IMR-90 (cell line): ENCODE results near the gene OR7D4. TPM values are rescaled to one million over a fixed set of nuclear protein-coding genes. Genes with fewer than 3 reads are reported as not detected.

Source experiments
- polyA plus RNA-seq, 3 experiments: library from polyadenylated mRNA; depleted of rRNA; stranded (reverse); fragments of >200 nt; gene quantifications; 2 replicates each; pipeline ENCODE4 v1.2.3, GENCODE V29; 2012; ENCODE audit warnings: low replicate concordance in 1 of 3
- total RNA-seq: library from RNA; depleted of rRNA; stranded (reverse); fragments of >200 nt; gene quantifications from 2 replicates; pipeline ENCODE4 v1.2.3, GENCODE V29; 2012; rRNA removed

OR7D4 gene
- total and polyA plus RNA-seq, 2 of the 4 experiments (the other 2 are of a cell fraction) = not detected

Other genes with a start within 250 kb of the OR7D4 start
- gene MUC16, start 209.2 kb downstream of the OR7D4 start, total RNA-seq = not detected in 2 replicates
- not detected in 2 replicates for gene MUC16, start 209.2 kb downstream of the OR7D4 start, polyA plus RNA-seq (2012; rRNA removed)
- not detected in 2 replicates for gene OR1M1, start 132.5 kb downstream of the OR7D4 start, total RNA-seq
- not detected in 2 replicates for gene OR1M1, start 132.5 kb downstream of the OR7D4 start, polyA plus RNA-seq (2012; rRNA removed)
- gene OR7G2, start 112.1 kb downstream of the OR7D4 start, total RNA-seq = not detected in 2 replicates
- not detected in 2 replicates for gene OR7G2, start 112.1 kb downstream of the OR7D4 start, polyA plus RNA-seq (2012; rRNA removed)
- gene OR7G1, start 103.8 kb downstream of the OR7D4 start, total RNA-seq = not detected in 2 replicates
- not detected in 2 replicates for gene OR7G1, start 103.8 kb downstream of the OR7D4 start, polyA plus RNA-seq (2012; rRNA removed)
- gene OR7G3, start 92.6 kb downstream of the OR7D4 start, total RNA-seq = not detected in 2 replicates
- not detected in 2 replicates for gene OR7G3, start 92.6 kb downstream of the OR7D4 start, polyA plus RNA-seq (2012; rRNA removed)
- 16.4 and 17.6 TPM in 2 replicates for gene ZNF317, start 79.2 kb downstream of the OR7D4 start, total RNA-seq
- gene ZNF317, start 79.2 kb downstream of the OR7D4 start, polyA plus RNA-seq (2012; rRNA removed) = 12.3 and 13.0 TPM in 2 replicates
- gene OR7D2, start 40.6 kb downstream of the OR7D4 start, total RNA-seq = not detected in 2 replicates
- gene OR7D2, start 40.6 kb downstream of the OR7D4 start, polyA plus RNA-seq (2012; rRNA removed) = not detected in 2 replicates
- not detected in 2 replicates for gene OR7E24, start 31.3 kb upstream of the OR7D4 start, total RNA-seq
- gene OR7E24, start 31.3 kb upstream of the OR7D4 start, polyA plus RNA-seq (2012; rRNA removed) = not detected in 2 replicates
- gene ZNF699, start 90.2 kb upstream of the OR7D4 start, total RNA-seq = 7.2 and 7.3 TPM in 2 replicates
- 1.3 and 1.5 TPM in 2 replicates for gene ZNF699, start 90.2 kb upstream of the OR7D4 start, polyA plus RNA-seq (2012; rRNA removed)
- gene ZNF559, start 104.6 kb upstream of the OR7D4 start, total RNA-seq = 8.8 and 9.4 TPM in 2 replicates
- gene ZNF559, start 104.6 kb upstream of the OR7D4 start, polyA plus RNA-seq (2012; rRNA removed) = 6.8 and 9.9 TPM in 2 replicates
- 0.83 and 1.1 TPM in 2 replicates for gene ZNF177, start 143.4 kb upstream of the OR7D4 start, total RNA-seq
- 0.76 and 0.87 TPM in 2 replicates for gene ZNF177, start 143.4 kb upstream of the OR7D4 start, polyA plus RNA-seq (2012; rRNA removed)
- gene ZNF266, start 216.0 kb upstream of the OR7D4 start, total RNA-seq = 7.8 and 9.3 TPM in 2 replicates
- gene ZNF266, start 216.0 kb upstream of the OR7D4 start, polyA plus RNA-seq (2012; rRNA removed) = 6.7 and 9.8 TPM in 2 replicates